ENCODE data around the gene BTBD3.

DNA sequence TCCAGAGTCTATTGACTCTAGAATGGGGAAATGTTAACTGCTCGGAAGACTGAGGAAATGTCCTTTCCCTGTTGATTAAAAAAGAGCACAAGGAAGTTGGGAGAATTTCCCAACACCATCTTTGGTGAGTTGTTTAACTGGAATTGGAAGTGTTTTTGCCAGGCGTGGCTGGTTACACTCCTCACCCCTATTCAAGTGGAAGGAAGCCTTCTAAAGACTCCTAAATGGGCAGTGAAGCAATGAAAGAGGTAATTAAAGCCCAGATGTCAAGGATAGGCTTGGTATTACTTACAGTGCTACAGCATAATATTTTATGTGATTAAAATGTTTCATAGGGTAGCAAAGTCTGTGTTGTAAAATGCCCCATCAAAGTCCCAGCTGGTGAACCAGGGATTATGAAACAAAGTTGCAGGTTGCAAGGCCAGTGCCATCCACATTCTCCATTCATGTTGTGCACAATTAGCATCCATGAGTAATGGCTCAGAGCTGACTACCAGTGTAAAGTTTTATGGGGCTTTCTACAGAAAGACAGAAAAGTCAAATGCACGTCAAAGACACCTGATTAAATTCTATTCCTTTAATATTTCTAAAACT lies 52.6 kb downstream of the BTBD3 start:
- no peak for TF ChIP-seq CTCF (IDR thresholded peaks at IDR 0.05; ENCODE audit: poor library complexity)
- no peak for TF ChIP-seq EZH2 (IDR thresholded peaks at IDR 0.05; ENCODE audit: borderline replicate concordance)
- TF ChIP-seq EZH2phosphoT487 (IDR thresholded peaks at IDR 0.05; ENCODE audit: low read depth, severe bottlenecking, unreplicated experiment): no peak

Data from hepatocyte (in vitro differentiated cells).